ENCODE data around the gene BMPR1A. TPM values are rescaled to one million over a fixed set of nuclear protein-coding genes. Genes with fewer than 3 reads are reported as not detected.

BMPR1A gene
- total and polyA plus RNA-seq, 10 of the 15 experiments (the other 5 are each of a cell fraction or from before 2014, with no cell fraction given) = 2.3 to 22.7 (median 13.1) TPM

DNA sequence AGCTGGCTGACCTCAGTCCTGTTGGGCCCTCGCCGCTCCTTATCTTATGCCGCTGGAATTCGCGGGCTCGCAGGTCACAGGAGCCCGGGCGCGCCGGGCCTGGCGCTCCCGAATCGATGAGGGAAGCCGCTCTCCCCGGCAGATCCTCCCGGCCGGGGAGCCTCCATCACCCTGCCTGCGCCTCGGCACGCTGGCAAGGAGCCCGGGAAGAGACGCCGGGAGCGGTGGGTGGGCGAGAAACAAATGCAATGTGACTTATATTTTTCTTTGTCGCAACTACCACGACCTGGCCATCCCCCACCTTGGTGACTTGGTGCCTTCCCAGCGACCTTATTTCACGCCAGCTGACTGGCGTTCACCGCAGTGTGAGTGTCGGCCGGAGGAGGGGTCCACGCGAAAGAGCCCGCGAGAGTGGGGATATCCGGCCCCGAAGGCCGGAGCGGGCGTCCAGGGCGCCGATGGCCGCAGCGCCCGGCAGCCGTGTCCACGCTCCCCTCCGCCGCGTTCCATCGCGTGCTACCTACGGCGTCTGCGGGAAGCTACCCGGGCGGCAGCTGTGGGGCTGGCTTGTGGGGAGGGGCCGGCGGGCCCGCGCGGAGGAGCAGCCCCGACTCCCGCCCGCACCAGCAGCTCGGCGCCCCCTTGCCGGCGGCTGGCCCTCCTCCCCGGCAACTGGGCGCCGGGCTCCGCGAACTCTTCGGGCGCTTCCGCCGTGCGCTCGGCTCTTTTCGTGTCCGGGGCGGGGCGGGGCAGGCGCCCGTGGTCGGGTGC is 494 bp upstream of the BMPR1A start (continued):
- TF ChIP-seq, protein P1, sequence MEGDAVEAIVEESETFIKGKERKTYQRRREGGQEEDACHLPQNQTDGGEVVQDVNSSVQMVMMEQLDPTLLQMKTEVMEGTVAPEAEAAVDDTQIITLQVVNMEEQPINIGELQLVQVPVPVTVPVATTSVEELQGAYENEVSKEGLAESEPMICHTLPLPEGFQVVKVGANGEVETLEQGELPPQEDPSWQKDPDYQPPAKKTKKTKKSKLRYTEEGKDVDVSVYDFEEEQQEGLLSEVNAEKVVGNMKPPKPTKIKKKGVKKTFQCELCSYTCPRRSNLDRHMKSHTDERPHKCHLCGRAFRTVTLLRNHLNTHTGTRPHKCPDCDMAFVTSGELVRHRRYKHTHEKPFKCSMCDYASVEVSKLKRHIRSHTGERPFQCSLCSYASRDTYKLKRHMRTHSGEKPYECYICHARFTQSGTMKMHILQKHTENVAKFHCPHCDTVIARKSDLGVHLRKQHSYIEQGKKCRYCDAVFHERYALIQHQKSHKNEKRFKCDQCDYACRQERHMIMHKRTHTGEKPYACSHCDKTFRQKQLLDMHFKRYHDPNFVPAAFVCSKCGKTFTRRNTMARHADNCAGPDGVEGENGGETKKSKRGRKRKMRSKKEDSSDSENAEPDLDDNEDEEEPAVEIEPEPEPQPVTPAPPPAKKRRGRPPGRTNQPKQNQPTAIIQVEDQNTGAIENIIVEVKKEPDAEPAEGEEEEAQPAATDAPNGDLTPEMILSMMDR (IDR thresholded peaks at IDR 0.05 in 2 of 3, conservative IDR thresholded peaks at IDR 0.05 in 1 of 3; ENCODE audit: control insufficient read depth in 2 of 3, extremely low read depth in 1 of 3, insufficient read depth in 1 of 3, low read depth in 3 of 3, low read length in 3 of 3) = no peak
- TF ChIP-seq CREM (IDR thresholded peaks at IDR 0.05; ENCODE audit: low read depth) = no peak
- TF ChIP-seq, protein P2, sequence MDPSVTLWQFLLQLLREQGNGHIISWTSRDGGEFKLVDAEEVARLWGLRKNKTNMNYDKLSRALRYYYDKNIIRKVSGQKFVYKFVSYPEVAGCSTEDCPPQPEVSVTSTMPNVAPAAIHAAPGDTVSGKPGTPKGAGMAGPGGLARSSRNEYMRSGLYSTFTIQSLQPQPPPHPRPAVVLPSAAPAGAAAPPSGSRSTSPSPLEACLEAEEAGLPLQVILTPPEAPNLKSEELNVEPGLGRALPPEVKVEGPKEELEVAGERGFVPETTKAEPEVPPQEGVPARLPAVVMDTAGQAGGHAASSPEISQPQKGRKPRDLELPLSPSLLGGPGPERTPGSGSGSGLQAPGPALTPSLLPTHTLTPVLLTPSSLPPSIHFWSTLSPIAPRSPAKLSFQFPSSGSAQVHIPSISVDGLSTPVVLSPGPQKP (IDR thresholded peaks at IDR 0.05; ENCODE audit: low read depth, low read length) = no peak
- TF ChIP-seq IKZF2 (IDR thresholded peaks at IDR 0.05) = 0 out of 4 replicates have a peak, but pooled peaks have one; percentile 9 to 13
- no peak for TF ChIP-seq EZH2 (IDR thresholded peaks at IDR 0.05; ENCODE audit: borderline replicate concordance, control insufficient read depth, low read depth, low read length)
- peak; percentile 63; the same call in 1 of the 2 replicates for TF ChIP-seq TCF12 (IDR thresholded peaks at IDR 0.05; ENCODE audit: low read depth, low read length)
- no peak for TF ChIP-seq RCOR1 (conservative IDR thresholded peaks at IDR 0.05; ENCODE audit: low read depth, low read length)

Data from GM12878 (cell line).